HG03025 (cell line): ENCODE data around the gene RHBDD3.
"Not testable (repeated sequence)": the region's sequence is repeated elsewhere in the genome, so short reads cannot be mapped to it uniquely, and the experiment has no call there.

Experiments used
- ATAC-seq: cut with Tn5 transposase; IDR thresholded peaks from one replicate; pipeline ENCODE4 v1.9.1; 2021; ENCODE audit warnings: mild to moderate bottlenecking, moderate library complexity; ENCODE audit not compliant: unreplicated experiment, low FRiP score

The RHBDD3 gene

GRCh38 chr22:29253561-29254285 lies 14.1 kb downstream of the RHBDD3 start:
- no peak for ATAC-seq

GRCh38 chr22:29251981-29252911 lies 15.5 kb downstream of the RHBDD3 start:
- no peak for ATAC-seq

- ATAC-seq, result no peak
These were observed 16.5 kb downstream of the RHBDD3 start for GRCh38 chr22:29251265-29251664.

- ATAC-seq, result not testable (repeated sequence)
These were observed 19.9 kb downstream of the RHBDD3 start for GRCh38 chr22:29247891-29248290.

GRCh38 chr22:29245626-29246385 lies 22.0 kb downstream of the RHBDD3 start:
- ATAC-seq, result no peak

GRCh38 chr22:29244785-29245625 lies 22.8 kb downstream of the RHBDD3 start:
- no peak for ATAC-seq

- ATAC-seq, result no peak
These were observed 23.8 kb downstream of the RHBDD3 start for GRCh38 chr22:29243874-29244446.

GRCh38 chr22:29240481-29240880 lies 27.3 kb downstream of the RHBDD3 start:
- ATAC-seq, result not testable (repeated sequence)

GRCh38 chr22:29233277-29233877 lies 34.4 kb downstream of the RHBDD3 start:
- ATAC-seq, result no peak

GRCh38 chr22:29231971-29232959 lies 35.5 kb downstream of the RHBDD3 start:
- ATAC-seq, result no peak

- ATAC-seq, result no peak
These were observed 36.6 kb downstream of the RHBDD3 start for GRCh38 chr22:29230972-29231875.

GRCh38 chr22:29226351-29226981 lies 41.3 kb downstream of the RHBDD3 start:
- ATAC-seq, result no peak

GRCh38 chr22:29225422-29226090 lies 42.2 kb downstream of the RHBDD3 start:
- no peak for ATAC-seq

- ATAC-seq, result no peak
These were observed 42.8 kb downstream of the RHBDD3 start for GRCh38 chr22:29224859-29225410.

GRCh38 chr22:29224121-29224858 lies 43.5 kb downstream of the RHBDD3 start:
- no peak for ATAC-seq
